ENCODE data around the gene FBXW10B.
"Not testable (repeated sequence)": the region's sequence is repeated elsewhere in the genome, so short reads cannot be mapped to it uniquely, and the experiment has no call there.

GRCh38 chr17:15613111-15613510 is 6.4 kb downstream of the FBXW10B start:
- not testable (repeated sequence) for TF ChIP-seq POLR2A (IDR thresholded peaks at IDR 0.05; ENCODE audit: low read length); GATA1 (IDR thresholded peaks at IDR 0.05; ENCODE audit: low read depth, low read length)

Measured in erythroblast (primary cell).